GM10248 (cell line): ENCODE results near the gene MMS19.

Source experiments
- CTCF ChIA-PET: fragments of 300-600 bp; sonication (Branson Sonifier 250); formaldehyde crosslinking; extraction: SDS; loops from one replicate; lab custom pipeline; 2021; ENCODE audit warnings: antibody characterized with exemption; lab: Yijun Ruan, JAX
- POLR2A ChIA-PET: fragments of 350-650 bp; sonication (Branson Sonifier 250); formaldehyde crosslinking; extraction: SDS; loops from one replicate; lab custom pipeline; 2020; ENCODE audit warnings: antibody characterized with exemption; lab: Yijun Ruan, JAX
- DNase-seq: peaks from one replicate; pipeline ENCODE4 v3.0.0; 2012; ENCODE audit errors: extremely low spot score
- CTCF ChIP-seq: IDR thresholded peaks from 2 replicates; pipeline ENCODE4 v1.5.1; 2012; ENCODE audit warnings: mild to moderate bottlenecking, low read depth; ENCODE audit errors: extremely low read depth, missing control alignments, control extremely low read depth

The MMS19 gene

GRCh38 chr10:97517096-97517750 is 19.0 kb upstream of the MMS19 start:
- no peak for DNase-seq
- ChIA-PET CTCF (interaction anchor here (1.1 kb wide), 2 partner anchors 17 to 98 kb away, joined by 3 to 5 read pairs; no protein-coding TSS in a partner anchor), POLR2A (no interaction called here)
- TF ChIP-seq CTCF = no peak

GRCh38 chr10:97515271-97515978 is 17.2 kb upstream of the MMS19 start:
- CTCF ChIA-PET = interaction anchor here (0.8 to 1.5 kb wide), 4 partner anchors 10 to 20 kb away, joined by 3 to 4 read pairs (median 3); partner anchors contain the start of gene UBTD1

GRCh38 chr10:97514344-97514743 is 16.1 kb upstream of the MMS19 start:
- CTCF ChIA-PET = interaction anchor here (1.1 kb wide), 1 partner anchor 15 kb away, joined by 3 read pairs; the partner anchor contains the start of gene UBTD1
- TF ChIP-seq CTCF = no peak
- DNase-seq = no peak
- POLR2A ChIA-PET = no interaction called here

More at GRCh38 chr10:97515271-97515978, 17.2 kb upstream of the MMS19 start:
- POLR2A ChIA-PET = no interaction called here
- DNase-seq = no peak
- TF ChIP-seq CTCF = no peak

- CTCF ChIA-PET = interaction anchor here (0.9 kb wide), 1 partner anchor 10 kb away, joined by 3 read pairs; no protein-coding TSS in a partner anchor
- no peak for DNase-seq
- POLR2A ChIA-PET = no interaction called here
- TF ChIP-seq CTCF = no peak
Observed at GRCh38 chr10:97512993-97513392, 14.8 kb upstream of the MMS19 start.

GRCh38 chr10:97511711-97512440 is 13.7 kb upstream of the MMS19 start:
- DNase-seq = no peak
- POLR2A ChIA-PET = no interaction called here
- no peak for TF ChIP-seq CTCF
- CTCF ChIA-PET = interaction anchor here (0.9 kb wide), 1 partner anchor 11 kb away, joined by 3 read pairs; no protein-coding TSS in a partner anchor

- no peak for DNase-seq
- ChIA-PET CTCF (no interaction called here), POLR2A (no interaction called here)
- TF ChIP-seq CTCF = no peak
Observed at GRCh38 chr10:97510686-97511085, 12.5 kb upstream of the MMS19 start.
